HG02840 (cell line): ENCODE data around the gene DAPK1.
"Not testable (repeated sequence)": the region's sequence is repeated elsewhere in the genome, so short reads cannot be mapped to it uniquely, and the experiment has no call there.

Experiments
- ATAC-seq: cut with Tn5 transposase; IDR thresholded peaks from one replicate; pipeline ENCODE4 v1.9.1; 2021; ENCODE audit warnings: mild to moderate bottlenecking, moderate library complexity, moderate number of reproducible peaks; ENCODE audit not compliant: unreplicated experiment, low FRiP score

Gene DAPK1

DNA sequence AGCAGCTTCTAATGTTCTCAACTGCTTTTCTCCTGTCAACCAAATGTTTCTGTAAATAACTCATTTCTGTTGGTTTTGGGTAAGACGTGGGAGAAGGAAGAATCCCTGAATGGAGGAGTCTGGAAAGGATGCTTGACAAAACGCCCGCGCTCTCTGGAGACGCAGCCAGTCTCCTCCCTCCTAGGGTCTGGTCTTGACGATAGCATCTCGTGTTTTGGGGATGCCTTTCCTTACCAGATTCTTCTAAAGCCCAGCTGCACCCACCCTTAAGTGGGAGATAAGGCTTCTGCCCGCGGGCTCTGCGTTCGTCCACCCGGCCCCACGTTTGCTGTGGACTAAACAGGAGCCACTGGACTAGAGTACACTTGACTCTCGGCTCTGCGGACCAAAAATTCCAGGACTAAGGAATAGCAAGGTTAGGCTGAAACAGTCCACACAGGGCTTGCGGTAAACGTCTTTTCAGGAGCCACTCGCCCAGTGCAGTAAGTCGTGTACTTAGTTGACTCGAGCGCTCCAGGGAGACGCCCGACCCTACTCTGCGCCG, 227.8 kb downstream of the DAPK1 start:
- ATAC-seq, result no peak

DNA sequence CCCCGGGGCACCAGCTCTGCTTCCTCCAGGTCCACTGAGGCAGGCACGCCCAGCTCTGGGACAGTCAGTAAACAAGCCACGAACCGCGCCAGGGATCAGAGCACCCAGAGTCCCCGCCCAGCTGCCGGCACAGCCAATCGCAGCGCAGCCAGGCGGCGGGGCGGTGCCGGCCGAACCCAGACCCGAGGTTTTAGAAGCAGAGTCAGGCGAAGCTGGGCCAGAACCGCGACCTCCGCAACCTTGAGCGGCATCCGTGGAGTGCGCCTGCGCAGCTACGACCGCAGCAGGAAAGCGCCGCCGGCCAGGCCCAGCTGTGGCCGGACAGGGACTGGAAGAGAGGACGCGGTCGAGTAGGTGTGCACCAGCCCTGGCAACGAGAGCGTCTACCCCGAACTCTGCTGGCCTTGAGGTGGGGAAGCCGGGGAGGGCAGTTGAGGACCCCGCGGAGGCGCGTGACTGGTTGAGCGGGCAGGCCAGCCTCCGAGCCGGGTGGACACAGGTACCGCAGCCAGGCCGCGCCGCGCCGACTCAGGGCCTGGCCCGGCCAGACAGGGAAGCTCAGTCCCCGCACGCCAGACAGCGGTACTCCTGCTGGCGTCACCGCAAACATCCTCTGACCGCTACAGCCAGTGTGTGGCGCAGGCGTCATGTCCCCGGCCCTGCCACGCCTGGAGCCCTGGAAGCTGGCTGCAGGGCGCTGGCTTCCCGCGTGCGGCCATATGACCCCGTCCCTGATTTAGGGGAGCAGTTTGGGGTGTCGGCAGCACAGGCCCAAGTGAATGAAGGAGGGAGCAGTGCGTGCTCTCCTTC, 228.4 kb downstream of the DAPK1 start, which contains the start of gene CTSL:
TSS of gene CTSL (plus strand) at position 220 of the 810 bp plus-strand sequence. CDS start 1,485 bp downstream, outside the sequence.
- no peak for ATAC-seq

DNA sequence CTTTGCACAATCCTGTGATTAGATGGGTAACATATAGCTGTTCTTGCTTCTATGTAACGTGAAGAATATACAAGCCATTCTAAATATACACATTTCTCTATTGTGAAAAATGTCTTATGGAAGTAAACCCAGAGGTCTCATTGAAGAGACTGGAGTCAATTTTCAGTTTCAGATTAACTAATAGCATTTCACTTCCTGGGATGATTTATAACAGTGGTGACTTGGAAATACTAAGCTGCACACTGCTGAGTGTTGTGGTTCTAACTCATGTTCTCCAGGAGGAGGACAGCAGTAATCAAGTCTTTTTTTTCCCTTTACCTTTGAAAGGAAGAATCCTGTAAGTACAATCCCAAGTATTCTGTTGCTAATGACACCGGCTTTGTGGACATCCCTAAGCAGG, 231.6 kb downstream of the DAPK1 start:
- ATAC-seq, result no peak

DNA sequence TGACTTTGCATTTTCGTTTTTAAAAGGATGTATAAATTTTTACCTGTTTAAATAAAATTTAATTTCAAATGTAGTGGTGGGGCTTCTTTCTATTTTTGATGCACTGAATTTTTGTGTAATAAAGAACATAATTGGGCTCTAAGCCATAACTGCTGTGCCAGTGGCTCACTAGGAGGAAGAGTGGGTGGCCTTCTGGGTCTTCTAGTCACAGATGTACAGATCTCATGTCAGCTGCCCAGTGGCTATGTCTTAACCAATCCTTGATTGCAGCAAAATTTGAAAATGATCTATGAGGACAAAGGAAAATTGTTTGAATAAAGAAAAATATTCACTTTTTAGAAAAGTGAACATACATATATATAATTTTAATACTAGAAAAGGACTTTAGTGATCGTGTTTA, 233.7 kb downstream of the DAPK1 start:
- no peak for ATAC-seq

DNA sequence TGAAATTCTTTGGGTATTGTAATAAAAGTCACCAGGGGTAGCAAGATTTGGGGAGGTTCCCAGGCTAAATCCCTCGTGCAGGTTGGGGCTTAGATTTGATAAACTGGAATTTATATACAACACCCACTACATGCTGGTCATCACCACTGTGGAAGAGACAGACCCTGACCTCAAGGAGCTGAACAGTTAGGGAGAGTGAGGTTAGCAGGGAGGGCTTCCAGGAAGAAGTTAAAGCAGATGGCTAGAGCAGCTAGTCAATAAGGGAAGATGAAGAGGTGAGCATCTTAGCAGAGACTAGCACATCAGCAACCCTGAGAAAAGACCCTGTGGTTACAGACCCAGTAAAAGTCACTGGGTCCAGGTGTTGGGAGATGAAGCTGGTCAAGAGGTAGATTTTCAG, 234.7 kb downstream of the DAPK1 start:
- no peak for ATAC-seq

DNA sequence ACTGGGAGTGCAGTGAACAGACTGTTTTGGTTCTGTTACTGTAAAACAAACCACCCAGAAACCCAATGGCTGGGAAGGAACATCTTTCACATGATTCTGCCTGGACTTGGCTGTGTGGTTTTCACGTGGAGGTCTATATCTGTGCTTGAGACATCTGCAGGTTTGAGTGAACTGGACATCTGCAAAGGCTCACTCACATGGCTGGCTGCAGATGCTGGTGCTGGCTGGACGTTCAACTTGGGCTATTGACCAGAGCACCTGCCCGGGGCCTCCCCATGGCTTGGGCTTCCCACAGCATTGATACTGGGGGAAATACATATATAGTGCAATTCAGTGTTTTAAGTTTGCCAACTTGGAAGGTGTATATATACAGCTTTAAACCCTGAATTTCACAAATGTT, 235.1 kb downstream of the DAPK1 start:
- ATAC-seq, result no peak

DNA sequence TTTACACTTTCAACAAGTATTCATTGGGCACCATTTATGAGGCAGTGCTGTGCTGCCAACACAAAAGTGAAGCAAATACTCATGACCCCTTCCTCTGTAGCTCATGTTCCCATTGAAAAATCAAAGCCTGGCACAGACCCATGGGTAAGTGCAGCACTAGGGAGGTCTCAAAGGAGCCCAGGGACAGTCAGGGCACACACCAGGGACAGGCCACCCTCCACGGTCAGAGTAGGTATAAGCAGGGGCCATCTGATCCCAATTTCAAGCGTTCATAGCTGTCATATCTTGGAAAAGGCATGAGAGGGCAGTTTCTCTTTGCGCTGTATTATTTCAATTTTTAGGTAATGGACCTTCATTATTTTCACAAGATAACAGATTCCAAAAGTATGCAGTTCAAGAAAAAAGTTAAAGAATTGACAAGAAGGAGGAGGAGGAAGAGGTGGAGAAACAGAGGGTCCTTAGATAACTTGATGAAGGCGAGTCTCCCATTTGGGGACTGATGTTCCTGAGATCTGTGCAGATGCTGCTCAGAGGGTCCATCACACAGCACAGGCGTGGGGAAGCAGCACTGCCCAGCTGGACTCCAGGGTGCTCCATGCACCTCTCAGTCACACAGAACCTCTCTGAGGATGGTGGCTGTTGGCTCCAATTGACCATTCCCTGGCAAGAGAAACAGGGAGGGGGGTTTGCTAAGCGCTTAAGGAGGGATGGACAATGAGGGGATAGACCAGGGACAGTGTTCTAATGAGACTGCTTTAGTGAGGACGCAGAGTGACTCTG, 235.8 kb downstream of the DAPK1 start:
- ATAC-seq, result no peak

DNA sequence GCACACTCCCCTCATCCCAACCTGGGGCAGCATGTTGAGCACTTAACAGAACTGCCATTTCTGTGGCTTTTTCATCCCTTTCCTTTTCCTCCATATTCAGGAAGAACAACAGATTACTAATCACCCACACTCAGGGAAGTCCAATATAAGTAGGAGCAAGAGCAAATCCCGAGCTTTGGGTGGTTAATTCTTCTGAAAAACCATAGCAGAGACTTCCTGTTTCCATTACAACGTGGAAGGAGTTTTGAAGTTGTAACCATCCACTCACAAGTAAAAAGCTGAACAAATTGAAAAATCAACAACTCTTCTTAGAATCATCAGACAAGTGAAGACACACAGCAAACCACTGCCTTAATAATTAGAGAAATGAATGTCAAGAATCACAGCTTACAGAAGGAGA, 236.4 kb downstream of the DAPK1 start:
- ATAC-seq, result no peak

DNA sequence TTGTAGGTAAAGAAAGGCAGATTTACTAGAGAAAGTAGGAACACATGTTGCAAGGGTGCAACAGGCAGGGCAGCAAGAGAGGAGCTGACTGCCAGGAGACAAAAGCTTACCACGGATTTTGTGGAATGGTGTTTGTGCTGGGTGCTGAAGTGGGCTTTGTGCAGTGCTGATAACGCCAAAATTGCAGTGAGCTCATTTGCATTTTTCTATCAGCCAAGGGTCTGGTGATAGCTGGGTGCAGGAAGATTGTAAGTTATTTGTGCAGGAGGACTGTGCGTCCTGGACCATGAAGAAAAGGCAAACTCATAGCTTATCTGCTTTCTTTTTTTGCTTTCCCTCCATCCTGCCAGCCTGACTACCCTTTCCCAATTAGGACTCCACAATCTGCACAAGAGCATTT, 241.9 kb downstream of the DAPK1 start:
- ATAC-seq, result no peak

DNA sequence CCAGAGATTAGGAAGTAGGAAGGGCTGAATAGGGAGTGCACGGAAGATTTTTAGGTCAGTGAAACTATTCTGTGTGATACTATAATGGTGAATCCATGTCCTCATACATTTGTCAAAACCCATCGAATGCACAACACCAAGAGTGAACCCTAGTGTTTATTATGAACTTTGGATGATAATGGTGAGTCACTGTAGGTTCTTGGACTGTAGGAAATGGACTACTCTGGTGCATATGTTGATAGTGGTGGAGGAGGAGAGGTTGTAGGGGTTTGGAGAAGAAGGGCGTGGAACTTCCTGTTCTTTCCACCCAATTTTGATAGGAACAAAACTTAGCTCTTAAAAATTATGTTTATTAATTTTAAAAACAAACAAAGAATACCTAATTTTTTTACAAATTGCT, 242.5 kb downstream of the DAPK1 start:
- no peak for ATAC-seq

DNA sequence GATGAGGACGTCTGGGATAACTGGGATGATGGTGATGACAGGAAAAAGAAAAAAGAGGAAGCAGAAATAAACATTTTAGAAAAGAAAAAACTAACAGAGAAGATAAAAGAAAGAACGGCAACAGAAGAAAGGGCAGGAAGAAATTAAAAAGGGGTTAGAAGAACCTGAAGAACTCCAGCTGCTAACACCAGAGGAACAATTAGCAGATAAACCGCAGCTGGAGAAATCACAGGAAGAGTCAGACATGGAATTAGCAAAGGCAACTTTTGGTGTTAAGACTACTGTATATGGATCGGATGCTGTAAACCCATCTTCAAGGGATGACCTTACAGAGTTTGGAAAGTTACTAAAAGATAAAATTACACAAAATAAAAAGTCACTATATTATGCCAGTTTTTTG, 243.7 kb downstream of the DAPK1 start:
- no peak for ATAC-seq

DNA sequence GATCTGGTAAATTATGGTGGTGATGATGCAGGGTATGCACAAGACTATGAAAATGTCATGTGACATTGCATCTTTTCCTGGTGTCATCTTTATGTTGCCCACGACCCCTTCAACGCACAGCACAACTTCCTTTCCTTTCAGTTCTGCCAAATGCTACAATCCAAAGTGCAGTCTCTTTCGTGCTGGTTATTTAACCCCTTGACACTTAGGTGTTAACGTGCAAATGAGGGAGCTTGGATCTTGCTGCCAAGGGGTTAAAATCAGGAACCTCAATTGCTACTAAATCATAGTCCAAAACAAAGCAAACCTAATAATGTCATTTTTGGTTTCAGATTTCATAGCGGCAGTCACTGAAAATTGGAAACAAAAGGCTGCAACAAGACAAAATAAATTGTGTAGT, 244.2 kb downstream of the DAPK1 start:
- ATAC-seq, result no peak

DNA sequence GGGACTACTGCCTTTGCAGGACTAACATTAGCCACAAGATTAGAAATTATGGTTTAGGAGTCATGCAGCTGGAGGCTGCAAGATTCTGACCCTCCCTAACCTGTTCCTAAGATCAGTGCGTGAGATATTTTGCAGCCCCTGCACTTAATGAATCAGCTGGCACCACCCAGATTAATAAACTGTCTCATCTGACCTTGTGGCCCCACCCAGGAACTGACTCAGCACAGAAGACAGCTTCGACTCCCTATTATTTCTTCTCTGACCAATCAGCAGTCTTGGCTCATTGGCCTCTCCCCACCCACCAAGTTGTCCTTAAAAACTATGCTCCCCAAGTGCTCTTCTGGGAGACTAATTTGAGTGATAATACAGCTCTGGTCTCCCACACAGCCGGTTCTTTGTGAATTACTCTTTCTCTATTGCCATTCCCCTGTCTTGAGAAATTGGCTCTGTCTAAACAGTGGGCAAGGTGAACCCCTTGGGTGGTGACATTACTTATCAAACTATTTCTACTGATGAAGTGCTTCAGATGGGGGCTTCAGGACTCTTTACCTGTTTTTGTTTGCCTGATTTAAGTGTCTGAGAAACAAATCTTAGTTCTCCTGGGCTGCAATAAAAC, 245.3 kb downstream of the DAPK1 start:
- no peak for ATAC-seq

DNA sequence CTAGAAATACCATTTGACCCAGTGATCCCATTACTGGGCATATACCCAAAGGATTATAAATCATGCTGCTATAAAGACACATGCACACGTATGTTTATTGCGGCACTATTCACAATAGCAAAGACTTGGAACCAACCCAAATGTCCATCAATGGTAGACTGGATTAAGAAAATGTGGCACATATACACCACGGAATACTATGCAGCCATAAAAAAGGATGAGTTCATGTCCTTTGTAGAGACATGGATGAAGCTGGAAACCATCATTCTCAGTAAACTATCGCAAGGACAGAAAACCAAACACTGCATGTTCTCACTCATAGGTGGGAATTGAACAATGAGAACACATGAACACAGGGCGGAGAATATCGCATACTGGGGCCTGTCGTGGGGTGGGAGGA, 246.6 kb downstream of the DAPK1 start:
- not testable (repeated sequence) for ATAC-seq

DNA sequence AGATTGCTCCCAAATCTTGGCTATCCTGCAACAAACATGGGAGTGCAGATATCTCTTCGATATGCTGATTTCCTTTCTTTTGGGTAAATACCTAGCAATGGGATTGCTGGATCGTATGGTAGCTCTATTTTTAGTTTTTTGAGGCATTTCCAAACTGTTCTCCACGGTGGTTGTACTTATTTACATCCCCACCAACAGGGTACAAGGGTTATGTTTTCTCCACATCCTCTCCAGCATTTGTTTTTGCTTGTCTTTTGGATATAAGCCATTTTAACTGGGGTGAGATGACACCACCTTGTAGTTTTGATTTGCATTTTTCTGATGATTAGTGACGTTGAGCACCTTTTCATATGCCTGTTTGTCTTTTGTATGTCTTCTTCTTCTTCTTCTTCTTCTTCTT, 248.5 kb downstream of the DAPK1 start:
- ATAC-seq, result no peak

DNA sequence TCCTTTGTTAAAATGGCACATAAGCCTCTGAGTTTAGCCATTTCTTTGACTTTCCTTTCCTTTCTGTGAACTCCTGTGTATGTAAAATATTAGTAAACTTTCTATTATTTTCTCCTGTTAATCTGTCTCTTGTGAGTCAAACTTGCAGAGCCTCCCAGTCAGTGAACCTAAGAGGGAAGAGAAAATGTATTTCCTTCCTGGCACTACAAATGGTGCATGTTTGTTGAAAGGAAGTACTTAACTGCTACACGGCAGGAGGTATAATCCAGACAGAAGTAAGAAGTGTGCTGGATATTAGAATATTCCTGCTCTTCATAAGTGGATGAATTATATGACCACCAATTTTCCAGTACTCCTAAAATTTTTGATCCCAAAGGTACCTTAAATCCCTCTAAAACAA, 251.2 kb downstream of the DAPK1 start:
- ATAC-seq, result no peak

DNA sequence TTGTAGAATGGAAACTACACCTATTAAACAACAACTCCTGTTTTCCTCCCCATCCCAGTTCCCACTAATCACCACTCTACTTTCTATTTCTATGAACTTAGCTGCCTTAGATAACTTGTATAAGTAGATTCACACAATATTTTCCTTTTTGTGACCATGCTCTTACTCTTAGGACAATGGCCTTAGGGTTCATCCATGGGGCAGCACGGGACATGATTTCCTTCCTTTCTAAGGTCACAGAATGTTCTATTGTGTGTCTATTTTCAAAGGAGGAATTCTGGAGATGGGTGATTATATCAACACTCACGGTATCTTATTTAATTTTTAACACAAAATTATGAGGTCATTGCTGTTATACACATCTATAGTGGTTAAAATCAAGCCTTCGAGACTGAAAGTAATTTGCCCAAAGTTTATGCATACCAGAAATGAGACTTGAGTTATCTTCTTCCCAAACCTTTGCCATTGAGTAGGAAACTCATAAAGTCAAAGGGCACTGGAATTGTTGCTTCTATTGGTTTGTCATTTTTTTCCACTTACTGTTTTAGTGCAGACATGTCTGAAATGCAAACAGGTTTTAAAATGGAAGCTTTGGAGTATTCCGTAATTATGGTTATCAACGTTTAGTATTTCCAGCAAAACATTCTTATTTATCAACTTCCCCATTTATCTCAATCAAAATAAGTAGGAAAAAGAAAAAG, 251.8 kb downstream of the DAPK1 start:
- no peak for ATAC-seq

DNA sequence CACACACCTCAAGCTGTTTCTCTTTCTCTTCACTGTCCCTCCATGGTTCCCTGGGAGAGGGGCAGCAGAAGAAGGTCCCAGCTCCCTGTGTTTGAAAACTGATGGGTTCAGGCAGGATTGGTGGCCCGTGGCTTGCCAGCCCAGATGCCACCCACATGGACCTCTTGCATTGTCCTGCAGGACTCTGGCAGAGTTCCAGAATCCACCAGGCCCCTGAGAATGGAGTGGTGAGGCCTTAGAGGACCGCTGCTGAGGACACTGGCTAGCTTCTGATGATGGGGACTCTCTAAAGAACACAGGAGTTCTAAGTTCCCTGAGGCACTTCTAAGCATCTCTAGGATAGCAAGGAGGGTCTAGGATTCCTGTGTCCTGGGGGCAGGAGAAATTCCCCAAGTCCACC, 253.1 kb downstream of the DAPK1 start:
- no peak for ATAC-seq

DNA sequence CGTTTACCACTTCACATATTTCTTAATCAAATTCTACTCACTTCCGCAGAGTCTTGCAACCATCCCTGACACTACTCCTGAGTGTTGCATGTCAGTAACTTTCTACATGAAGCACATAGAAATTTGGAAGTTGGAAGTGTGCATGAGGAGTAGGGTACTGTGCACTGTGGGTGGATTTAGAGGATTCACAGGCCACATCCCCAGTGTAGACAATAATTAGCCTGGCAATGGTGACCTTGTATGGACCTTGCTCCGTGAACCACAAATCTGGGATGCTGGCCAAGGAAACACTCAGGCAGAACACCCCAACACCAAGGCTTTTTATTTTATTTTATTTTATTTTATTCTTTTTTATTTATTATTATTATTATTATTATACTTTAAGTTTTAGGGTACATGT, 253.8 kb downstream of the DAPK1 start:
- no peak for ATAC-seq

DNA sequence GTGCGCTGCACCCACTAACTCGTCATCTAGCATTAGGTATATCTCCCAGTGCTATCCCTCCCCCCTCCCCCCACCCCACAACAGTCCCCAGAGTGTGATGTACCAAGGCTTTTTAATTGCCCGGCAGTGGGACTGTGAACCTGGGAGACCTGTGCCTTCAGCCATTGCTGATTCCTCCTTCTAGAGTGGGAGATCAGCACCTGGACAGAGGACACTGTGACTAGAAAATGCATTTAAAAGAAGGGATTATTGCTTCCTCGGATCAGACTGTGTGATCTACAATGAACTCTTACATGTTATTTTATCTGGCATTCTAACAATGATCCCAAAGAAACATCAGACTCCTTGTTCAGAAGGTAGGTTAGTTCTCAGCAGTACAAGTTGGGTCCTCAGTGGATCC, 254.2 kb downstream of the DAPK1 start:
- no peak for ATAC-seq

DNA sequence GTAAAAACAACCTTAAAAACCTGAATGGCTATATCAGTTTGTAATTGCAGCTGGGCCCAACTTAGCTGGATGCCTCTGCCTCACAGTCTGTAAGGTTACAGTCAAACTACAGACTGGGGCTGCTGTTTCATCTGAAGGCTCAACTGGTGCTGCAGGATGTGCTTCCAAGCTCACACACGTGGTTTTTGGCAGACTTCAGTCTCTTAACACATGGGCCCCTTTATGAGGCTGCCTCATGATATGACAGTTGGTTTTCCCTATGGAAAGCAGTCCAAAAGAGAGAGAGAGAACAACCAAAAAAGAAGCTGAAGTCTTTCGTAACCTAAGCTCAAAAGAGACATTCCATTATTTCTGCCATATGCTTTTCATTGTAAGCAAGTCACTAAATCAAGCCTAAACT, 255.6 kb downstream of the DAPK1 start:
- ATAC-seq, result no peak
